Activated naive CD4-positive, alpha-beta T cell treated with Interleukin-2 at 50 U/mL for 16 hours (primary cell): ENCODE results near the gene USP5.
"Not testable (repeated sequence)": the region's sequence is repeated elsewhere in the genome, so short reads cannot be mapped to it uniquely, and the experiment has no call there.

Experiments used
- DNase-seq: peaks from one replicate; pipeline ENCODE4 v3.0.0-alpha.2; 2020

USP5 gene

GRCh38 chr12:6889775-6890573, 38.0 kb downstream of the USP5 start:
- DNase-seq, result not testable (repeated sequence)

GRCh38 chr12:6890789-6891645, 39.1 kb downstream of the USP5 start:
- peak; percentile 99 for DNase-seq

DNA sequence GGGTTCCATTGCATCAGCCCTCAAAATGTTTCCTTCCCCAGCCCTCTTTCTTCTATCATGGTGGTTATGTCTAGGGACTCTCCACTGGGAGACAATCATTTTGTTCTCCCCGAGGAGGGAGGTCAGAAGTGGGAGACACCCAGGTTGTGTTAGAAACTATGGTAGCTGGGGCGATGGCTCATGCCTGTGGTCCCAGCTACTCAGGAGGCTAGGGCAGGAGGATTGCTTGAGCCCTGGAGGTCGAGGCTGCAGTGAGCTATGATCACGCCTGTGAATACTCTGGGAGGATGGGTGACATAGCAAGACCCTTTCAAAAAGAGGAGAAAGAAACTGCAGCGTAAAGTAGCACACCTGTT, 39.7 kb downstream of the USP5 start:
- no peak for DNase-seq

DNA sequence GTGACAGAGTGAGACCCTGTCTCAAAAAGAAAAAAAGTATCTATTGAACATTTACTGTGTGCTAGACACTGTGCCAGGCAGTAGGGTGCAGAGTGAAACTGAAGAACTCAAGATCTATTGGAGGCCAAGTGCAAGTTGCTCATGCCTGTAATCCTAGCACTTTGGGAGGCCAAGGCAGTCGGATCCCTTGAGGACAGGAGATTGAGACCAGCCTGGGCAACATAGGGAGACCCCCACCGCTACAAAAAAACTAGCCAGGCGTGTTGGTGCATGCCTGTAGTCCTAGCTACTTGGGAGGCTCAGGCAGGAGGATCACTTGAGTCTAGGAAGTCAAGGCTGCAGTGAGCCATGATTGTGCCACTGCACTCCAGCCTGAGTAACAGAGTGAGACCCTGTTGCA, 40.7 kb downstream of the USP5 start:
- not testable (repeated sequence) for DNase-seq

- DNase-seq, result no peak
Measured at GRCh38 chr12:6894321-6894720, 42.4 kb downstream of the USP5 start.

DNA sequence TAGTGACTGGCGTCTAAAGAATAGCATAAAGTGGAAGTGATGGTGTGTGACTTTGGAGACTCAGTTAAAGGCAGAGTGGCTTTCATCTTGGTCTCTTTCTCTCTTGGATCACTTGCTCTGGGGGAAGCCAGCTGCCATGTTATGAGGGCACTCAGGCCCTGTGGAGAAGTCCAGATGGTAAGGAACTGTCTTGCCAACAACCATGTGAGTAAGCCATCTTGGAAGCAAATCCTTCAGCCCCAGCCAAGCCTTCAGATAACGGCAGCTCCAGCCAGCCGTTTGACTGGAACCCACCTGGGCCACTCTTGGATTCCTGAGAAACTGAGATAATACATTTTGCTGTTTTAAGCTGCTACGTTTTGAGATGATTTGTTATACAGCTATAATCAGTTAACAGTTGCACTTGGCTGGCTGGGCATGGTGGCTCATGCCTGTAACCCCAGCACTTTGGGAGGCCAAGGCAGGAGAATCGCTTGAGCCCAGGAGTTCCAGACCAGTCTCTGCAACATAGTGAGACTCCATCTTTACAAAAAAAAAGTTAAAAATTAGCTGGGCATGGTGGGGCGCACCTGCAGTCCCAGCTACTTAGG, 45.0 kb downstream of the USP5 start:
- DNase-seq, result no peak

DNA sequence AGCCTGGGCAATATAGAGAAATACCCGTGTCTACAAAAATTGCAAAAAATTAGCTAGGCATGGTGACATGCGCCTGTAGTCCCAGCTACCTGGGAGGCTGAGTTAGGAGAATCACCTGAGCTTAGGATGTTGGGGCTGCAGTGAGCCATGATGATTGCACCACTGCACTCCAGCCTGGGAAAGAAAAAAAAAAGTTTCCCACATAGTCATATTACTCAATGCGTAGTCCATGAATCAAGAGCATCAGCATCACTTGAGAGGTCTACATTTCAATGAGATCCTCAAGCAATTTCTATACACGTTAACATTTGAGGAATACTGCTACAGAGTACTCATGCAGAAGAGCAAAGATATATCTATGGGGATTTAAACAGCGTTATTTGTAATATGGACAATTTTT, 47.5 kb downstream of the USP5 start:
- DNase-seq, result no peak

DNA sequence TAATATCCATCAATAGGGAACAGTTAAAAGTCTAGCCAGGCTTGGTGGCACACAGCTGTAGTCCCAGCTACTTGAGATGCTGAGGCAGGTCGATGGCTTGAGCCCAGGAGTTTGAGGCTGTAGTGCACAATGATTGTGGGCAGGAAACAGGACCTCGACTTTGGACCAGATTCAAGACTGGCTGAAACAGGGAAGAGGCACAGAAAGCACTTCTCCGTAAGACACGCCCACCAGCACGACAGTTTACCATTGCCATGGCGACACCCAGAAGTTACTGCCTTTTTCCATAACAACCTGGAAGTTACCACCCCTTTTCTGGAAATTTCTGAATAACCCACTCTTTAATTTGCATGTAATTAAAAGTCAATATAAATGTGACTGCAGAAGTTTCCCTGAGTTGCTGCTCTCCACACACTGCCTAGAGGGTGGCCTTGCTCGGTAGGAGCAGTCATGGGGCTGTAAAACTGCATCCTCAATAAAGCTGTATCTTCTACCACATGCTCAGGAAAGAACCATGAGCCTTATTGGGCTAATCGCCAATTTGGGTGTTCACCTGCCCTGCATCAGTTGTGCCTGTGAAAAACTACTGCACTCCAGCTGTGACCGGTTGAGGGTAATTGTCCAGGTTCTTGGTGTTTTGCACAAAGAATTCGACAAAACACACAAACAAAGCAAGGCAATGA, 48.0 kb downstream of the USP5 start:
- peak; percentile 17 for DNase-seq

DNA sequence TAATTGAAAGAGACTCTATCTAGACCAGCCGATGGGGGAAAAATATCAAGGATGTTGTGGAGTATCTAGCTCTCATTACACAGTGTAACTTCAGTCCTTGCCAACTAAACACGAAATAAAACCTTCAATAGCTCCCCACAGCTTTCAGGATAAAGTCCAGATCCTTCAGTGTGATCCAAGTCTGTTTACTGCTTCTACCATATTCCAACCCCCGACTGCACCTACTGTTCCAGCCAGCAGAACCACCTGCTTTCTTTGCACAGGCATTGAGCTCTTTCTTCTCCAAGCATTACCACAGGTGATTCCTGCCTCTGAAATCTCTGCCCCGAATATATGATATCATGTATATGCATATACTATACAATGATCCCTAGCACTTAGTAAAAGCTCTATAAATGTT, 50.5 kb downstream of the USP5 start:
- DNase-seq, result no peak

DNA sequence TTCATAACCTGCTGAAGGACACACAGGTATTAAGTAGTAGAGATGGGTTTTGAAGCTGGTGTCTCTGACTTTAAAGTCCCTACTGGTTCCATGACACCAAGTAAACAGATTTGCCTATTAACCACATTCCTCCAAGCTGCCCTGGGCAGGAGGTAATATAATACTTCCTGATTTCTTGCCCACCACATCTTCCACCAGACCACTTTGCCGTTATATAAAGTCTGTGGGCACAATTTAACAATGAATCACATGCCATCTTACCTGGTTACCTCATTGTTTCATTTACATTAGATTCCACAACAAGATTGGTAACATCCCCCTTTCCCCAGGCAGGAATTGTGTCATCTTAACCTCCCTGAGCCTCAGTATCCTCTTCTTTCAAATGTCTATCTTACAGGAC, 51.8 kb downstream of the USP5 start:
- DNase-seq, result no peak

- peak; percentile 98 for DNase-seq
Measured at GRCh38 chr12:6904280-6905276, 52.6 kb downstream of the USP5 start, which contains the start of gene LRRC23. TSS of gene LRRC23 (plus strand) at chr12:6904822. CDS start at chr12:6905634, 812 bp downstream.

- no peak for DNase-seq
Measured at GRCh38 chr12:6905414-6906040, 53.6 kb downstream of the USP5 start.

DNA sequence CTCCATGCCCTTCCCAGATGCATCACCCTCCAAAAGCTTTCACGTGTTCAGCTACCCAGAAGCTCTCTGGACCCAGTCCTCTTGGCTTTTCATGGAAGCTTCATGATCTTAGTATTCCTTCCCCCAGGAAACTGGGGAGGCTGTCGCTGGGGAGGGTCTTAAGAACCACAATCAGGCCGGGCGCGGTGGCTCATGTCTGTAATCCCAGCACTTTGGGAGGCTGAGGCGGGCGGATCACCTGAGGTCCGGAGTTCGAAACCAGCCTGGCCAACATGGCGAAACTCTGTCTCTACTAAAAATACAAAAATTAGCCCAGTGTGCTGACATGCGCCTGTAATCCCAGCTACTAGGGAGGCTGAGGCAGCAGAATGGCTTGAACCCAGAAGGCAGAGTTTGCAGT, 56.2 kb downstream of the USP5 start:
- not testable (repeated sequence) for DNase-seq

GRCh38 chr12:6909421-6910145, 57.6 kb downstream of the USP5 start:
- no peak for DNase-seq

GRCh38 chr12:6912164-6912935, 60.4 kb downstream of the USP5 start:
- no peak for DNase-seq

DNA sequence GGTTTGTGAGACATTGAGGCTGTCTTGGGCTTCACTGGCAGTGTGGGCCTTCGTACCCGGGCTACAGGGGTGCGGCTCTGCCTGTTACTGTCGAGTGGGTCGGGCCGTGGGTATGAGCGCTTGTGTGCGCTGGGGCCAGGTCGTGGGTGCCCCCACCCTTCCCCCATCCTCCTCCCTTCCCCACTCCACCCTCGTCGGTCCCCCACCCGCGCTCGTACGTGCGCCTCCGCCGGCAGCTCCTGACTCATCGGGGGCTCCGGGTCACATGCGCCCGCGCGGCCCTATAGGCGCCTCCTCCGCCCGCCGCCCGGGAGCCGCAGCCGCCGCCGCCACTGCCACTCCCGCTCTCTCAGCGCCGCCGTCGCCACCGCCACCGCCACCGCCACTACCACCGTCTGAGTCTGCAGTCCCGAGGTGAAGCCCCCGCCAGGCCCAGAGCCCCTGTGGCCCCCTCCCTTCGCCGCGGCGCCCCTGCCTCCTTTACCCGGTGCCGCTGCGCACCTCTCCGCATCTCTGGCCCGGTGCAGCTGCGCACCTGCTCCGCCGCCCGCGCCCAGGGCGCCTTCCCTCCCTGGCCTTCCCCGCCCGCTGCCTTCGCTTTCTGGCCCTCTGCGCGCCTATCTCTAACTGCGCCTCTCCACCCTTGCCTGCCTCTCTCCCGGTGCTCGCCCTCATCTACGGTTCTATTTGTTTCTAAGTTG, 62.4 kb downstream of the USP5 start, which contains the start of gene ENO2:
TSS of gene ENO2 (plus strand) at position 335 of the 701 bp plus-strand sequence. CDS start 1,253 bp downstream, outside the sequence.
- peak; percentile 85 for DNase-seq

- DNase-seq, result no peak
Measured at GRCh38 chr12:6914947-6915788, 63.2 kb downstream of the USP5 start.

GRCh38 chr12:6915789-6916285, 63.9 kb downstream of the USP5 start:
- DNase-seq, result no peak
